ENCODE data around the gene LRRC39. TPM values are rescaled to one million over a fixed set of nuclear protein-coding genes. Genes with fewer than 3 reads are reported as not detected.

The LRRC39 gene
- total RNA-seq, 8 experiments from 2014 or later, result 0.81 to 3.9 (median 2.0) TPM

- Histone ChIP-seq H3K27ac (no peak overlapping the region), H3K4me1 (replicated peaks in 1 of 2) (no peaks in the 10 kb centered on the region), H3K4me3 (no peak overlapping the region)
- ATAC-seq (replicated peaks in 6 of 8), result peak in 2 of 8 experiments; percentile 38
- in situ Hi-C loops (cut with MboI; ENCODE audit: low pct_unique_long_range_greater_than_20kb in 2 of 9, low sequenced_read_pairs in 9 of 9, unreplicated experiment in 9 of 9), result loop anchor here in 1 of 9 experiments (25.0 kb wide), 1 partner anchor 101 kb away; no protein-coding TSS in a partner anchor
- WGBS, 10 experiments, result 7 to 100% (median 81%) methylated on average over 1 to 3 of the region's 3 CpGs
Observed at GRCh38 chr1:100187912-100188311, 9.9 kb upstream of the LRRC39 start.

DNA sequence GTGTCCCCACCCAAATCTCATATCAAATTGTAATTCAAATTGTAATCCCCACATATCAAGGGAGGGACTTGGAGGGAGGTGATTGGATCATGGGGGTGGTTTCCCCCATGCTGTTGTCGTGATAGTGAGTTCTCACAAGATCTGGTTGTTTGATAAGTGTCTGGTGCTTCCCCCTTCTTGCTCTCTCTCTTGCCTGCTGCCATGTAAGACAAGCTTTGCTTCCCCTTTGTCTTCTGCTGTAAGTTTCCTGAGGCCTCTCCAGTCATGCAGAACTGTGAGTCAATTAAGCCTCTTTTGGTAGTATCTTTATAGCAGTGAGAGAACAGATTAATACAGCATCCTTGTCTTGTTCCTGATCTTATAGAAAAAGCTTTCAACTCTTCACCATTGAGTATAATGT lies 6.5 kb upstream of the LRRC39 start:
- no peak for ATAC-seq (replicated peaks in 6 of 8)
- Histone ChIP-seq H3K27ac (no peak overlapping the region), H3K4me1 (replicated peaks in 1 of 2) (no peaks in the 10 kb centered on the region), H3K4me3 (no peak overlapping the region)
- 33 to 100% (median 75%) methylated on average over 1 of the region's 1 CpG; no CpG with 5 or more reads in 5 of the 10 experiments for WGBS, 10 experiments
- in situ Hi-C loops (cut with MboI; ENCODE audit: low pct_unique_long_range_greater_than_20kb in 2 of 9, low sequenced_read_pairs in 9 of 9, unreplicated experiment in 9 of 9), result loop anchor here in 1 of 9 experiments (25.0 kb wide), 1 partner anchor 97 kb away; no protein-coding TSS in a partner anchor

DNA sequence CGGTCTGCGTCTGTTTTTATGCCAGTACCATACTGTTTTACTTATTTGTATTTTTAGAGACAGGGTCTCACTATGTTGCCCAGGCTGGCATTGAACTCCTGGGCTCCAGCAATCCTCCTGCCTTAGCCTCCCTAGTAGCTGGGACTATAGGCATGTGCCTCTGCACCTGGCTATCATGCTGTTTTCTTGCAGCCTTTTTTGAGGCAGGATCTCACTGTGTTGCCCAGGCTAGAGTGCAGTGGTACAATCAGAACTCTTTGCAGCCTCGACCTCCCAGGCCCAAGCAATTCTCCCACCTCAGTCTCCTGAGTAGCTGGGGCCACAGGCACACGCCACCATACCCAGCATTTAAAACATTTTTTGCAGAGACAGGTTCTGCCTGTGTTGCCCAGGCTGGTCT lies 5.3 kb upstream of the LRRC39 start:
- no peak for ATAC-seq (replicated peaks in 6 of 8)
- in situ Hi-C loops (cut with MboI; ENCODE audit: low pct_unique_long_range_greater_than_20kb in 2 of 9, low sequenced_read_pairs in 9 of 9, unreplicated experiment in 9 of 9), result loop anchor here in 1 of 9 experiments (25.0 kb wide), 1 partner anchor 96 kb away; no protein-coding TSS in a partner anchor
- no peak overlapping the region for H3K27ac ChIP-seq
- peaks cover 0 to 1% of the 10 kb centered on the region in 2 donors for H3K4me1 ChIP-seq (replicated peaks in 1 of 2)
- H3K4me3 ChIP-seq, result no peak overlapping the region
- 80 to 100% (median 97%) methylated on average over 1 to 4 of the region's 4 CpGs; no CpG with 5 or more reads in 1 of the 10 experiments for WGBS, 10 experiments

DNA sequence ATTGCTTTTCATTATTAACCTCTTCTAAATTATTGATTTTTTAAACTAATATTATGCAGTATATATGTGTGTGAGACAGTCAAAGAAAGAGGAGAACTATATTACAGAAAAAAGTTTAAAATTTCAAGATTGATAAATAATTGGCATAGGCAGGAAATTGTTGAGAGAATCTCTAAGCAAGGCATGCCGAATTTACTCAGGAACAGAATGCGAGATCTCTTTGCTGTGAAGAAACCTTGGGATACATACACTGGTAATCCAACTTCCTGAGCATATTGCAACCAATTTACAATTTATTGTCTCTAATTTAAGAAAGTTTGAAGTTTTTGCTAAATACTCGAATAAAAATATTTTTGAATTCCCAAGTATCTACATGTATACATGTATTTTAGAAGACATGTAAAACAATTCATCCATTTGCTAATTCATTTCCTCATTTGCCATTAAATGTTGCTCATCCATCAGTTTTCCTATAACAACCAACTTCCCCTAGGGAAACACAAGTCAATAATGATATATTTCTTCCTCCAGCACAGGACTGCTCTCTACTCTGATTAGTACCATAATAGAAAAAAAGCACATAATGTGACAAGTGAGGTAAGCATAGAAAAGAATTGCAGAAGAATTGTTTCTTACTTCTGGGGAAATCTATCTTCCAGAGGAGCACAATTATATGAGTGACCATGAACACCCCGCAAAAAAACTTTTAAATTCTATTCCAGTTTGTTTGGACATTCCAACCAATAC lies 588 bp downstream of the LRRC39 start:
- 42 to 92% (median 87%) methylated on average over 2 to 4 of the region's 4 CpGs for WGBS, 10 experiments
- Histone ChIP-seq H3K4me1 (replicated peaks in 1 of 2) (peaks cover 7 to 8% of the 10 kb centered on the region in 2 donors), H3K4me3 (no peak overlapping the region), H3K27ac (no peak overlapping the region)
- peak in 4 of 8 experiments; percentile 21 to 83 (median 78) for ATAC-seq (replicated peaks in 6 of 8)
- in situ Hi-C loops (cut with MboI; ENCODE audit: low pct_unique_long_range_greater_than_20kb in 2 of 9, low sequenced_read_pairs in 9 of 9, unreplicated experiment in 9 of 9), result loop anchor here in 1 of 9 experiments (25.0 kb wide), 1 partner anchor 90 kb away; no protein-coding TSS in a partner anchor

DNA sequence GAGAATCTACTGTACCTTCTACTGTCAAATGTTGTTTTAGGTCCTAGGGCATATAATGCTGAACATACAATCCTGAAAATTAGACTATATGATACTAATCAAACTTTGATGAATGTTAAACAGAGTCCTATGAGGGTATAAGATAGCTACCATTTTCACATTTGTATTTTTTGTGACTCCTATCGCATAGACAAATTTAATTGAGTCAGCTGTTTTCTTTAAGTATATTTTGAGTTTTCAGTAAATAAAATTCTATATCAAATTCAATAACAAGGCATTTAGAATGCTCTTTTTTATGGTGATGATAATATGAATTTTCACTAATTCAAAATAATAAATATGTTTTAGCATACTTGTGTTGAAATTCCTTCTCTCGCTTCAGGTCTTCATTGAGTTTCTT lies 10.0 kb downstream of the LRRC39 start:
- 78 to 100% (median 95%) methylated on average over 1 to 2 of the region's 2 CpGs for WGBS, 10 experiments
- Histone ChIP-seq H3K27ac (no peak overlapping the region), H3K4me1 (replicated peaks in 1 of 2) (peaks cover 4 to 5% of the 10 kb centered on the region in 2 donors), H3K4me3 (no peak overlapping the region)
- in situ Hi-C loops (cut with MboI; ENCODE audit: low pct_unique_long_range_greater_than_20kb in 2 of 9, low sequenced_read_pairs in 9 of 9, unreplicated experiment in 9 of 9), result no loop called here
- ATAC-seq (replicated peaks in 6 of 8), result no peak

- ATAC-seq (replicated peaks in 6 of 8), result no peak
- H3K4me1 ChIP-seq (replicated peaks in 1 of 2), result peaks cover 4 to 5% of the 10 kb centered on the region in 2 donors
- 62 to 100% (median 92%) methylated on average over 1 to 5 of the region's 5 CpGs; no CpG with 5 or more reads in 2 of the 10 experiments for WGBS, 10 experiments
- in situ Hi-C loops (cut with MboI; ENCODE audit: low pct_unique_long_range_greater_than_20kb in 2 of 9, low sequenced_read_pairs in 9 of 9, unreplicated experiment in 9 of 9), result no loop called here
- no peak overlapping the region for H3K4me3 ChIP-seq
- no peak overlapping the region for H3K27ac ChIP-seq
Observed at GRCh38 chr1:100164702-100165101, 13.4 kb downstream of the LRRC39 start.

DNA sequence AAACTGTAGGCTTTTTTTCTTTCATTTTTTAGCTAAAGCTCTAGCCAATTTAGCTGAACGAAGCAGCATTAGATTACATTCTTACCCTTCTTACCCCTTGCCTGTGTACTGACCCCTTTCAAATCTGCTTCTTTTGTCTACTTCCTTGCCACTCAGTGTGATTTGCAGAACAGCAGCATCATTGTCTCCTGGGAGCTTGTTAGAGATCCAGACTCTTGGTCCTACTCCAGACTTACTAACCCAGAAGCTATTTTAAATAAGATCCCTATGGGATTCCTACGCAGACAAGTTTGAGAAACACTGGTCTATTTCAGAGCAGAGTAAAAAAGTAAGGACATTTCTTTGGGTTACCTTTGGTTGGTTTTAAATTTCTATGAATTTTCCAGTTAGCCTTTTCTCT lies 13.8 kb downstream of the LRRC39 start:
- in situ Hi-C loops (cut with MboI; ENCODE audit: low pct_unique_long_range_greater_than_20kb in 2 of 9, low sequenced_read_pairs in 9 of 9, unreplicated experiment in 9 of 9), result no loop called here
- peaks cover 4 to 5% of the 10 kb centered on the region in 2 donors for H3K4me1 ChIP-seq (replicated peaks in 1 of 2)
- peak in 4 of 8 experiments; percentile 29 to 71 (median 60) for ATAC-seq (replicated peaks in 6 of 8)
- WGBS, 10 experiments, result 17 to 78% (median 46%) methylated on average over 1 to 2 of the region's 2 CpGs; no CpG with 5 or more reads in 1 of the 10 experiments
- H3K27ac ChIP-seq, result no peak overlapping the region
- H3K4me3 ChIP-seq, result no peak overlapping the region

- no peak for ATAC-seq (replicated peaks in 6 of 8)
- H3K4me1 ChIP-seq (replicated peaks in 1 of 2), result peaks cover 4 to 5% of the 10 kb centered on the region in 2 donors
- H3K27ac ChIP-seq, result no peak overlapping the region
- in situ Hi-C loops (cut with MboI; ENCODE audit: low pct_unique_long_range_greater_than_20kb in 2 of 9, low sequenced_read_pairs in 9 of 9, unreplicated experiment in 9 of 9), result no loop called here
- no peak overlapping the region for H3K4me3 ChIP-seq
Observed at GRCh38 chr1:100162881-100163280, 15.2 kb downstream of the LRRC39 start.

DNA sequence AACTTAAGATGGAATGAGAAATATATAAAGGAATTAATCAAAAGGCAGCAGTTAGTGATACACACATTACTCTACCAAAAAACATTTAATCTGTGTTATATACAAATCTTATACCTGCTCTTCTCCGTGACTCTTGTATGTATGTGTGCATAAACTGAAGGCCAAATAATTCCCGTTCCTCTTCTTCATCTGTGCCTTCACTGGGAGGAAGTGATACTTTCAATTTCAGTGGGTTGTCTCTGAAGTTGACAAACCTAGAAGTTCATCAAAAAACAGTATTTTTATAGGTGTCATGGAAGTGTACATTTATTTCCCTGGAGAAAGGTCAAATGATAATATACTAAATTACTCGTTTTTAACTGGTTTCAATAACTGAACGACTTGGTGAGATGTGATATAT lies 25.8 kb downstream of the LRRC39 start:
- Histone ChIP-seq H3K4me3 (no peak overlapping the region), H3K27ac (no peak overlapping the region), H3K4me1 (replicated peaks in 1 of 2) (no peaks in the 10 kb centered on the region)
- in situ Hi-C loops (cut with MboI; ENCODE audit: low pct_unique_long_range_greater_than_20kb in 2 of 9, low sequenced_read_pairs in 9 of 9, unreplicated experiment in 9 of 9), result no loop called here
- no peak for ATAC-seq (replicated peaks in 6 of 8)
- 80 to 100% (median 93%) methylated on average over 1 to 4 of the region's 4 CpGs for WGBS, 10 experiments

DNA sequence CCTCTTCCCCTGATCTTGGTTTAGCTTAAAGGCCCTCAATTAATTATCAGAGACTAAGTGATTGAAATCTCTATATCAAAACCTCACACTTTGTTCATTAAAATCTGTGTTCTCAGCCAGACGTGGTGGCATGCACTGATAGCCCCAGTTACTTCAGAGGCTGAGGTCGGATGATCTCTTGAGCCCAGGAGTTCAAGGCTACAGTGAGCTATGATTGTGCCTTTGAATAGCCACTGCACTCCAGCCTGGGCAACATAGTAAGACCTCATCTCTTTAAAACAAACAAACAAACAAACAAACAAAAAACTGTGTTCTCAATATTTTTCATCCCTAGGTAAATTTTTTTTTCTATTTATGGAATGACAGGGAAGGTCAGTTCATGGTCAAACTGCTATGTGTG lies 26.4 kb downstream of the LRRC39 start:
- no peak overlapping the region for H3K4me3 ChIP-seq
- in situ Hi-C loops (cut with MboI; ENCODE audit: low pct_unique_long_range_greater_than_20kb in 2 of 9, low sequenced_read_pairs in 9 of 9, unreplicated experiment in 9 of 9), result no loop called here
- no peak overlapping the region for H3K27ac ChIP-seq
- ATAC-seq (replicated peaks in 6 of 8), result no peak
- 7 to 100% (median 76%) methylated on average over 1 to 2 of the region's 2 CpGs; no CpG with 5 or more reads in 3 of the 10 experiments for WGBS, 10 experiments
- H3K4me1 ChIP-seq (replicated peaks in 1 of 2), result no peaks in the 10 kb centered on the region

- Histone ChIP-seq H3K4me3 (no peak overlapping the region), H3K4me1 (replicated peaks in 1 of 2) (no peaks in the 10 kb centered on the region), H3K27ac (no peak overlapping the region)
- 0 to 100% (median 85%) methylated on average over 1 to 4 of the region's 4 CpGs for WGBS, 10 experiments
- in situ Hi-C loops (cut with MboI; ENCODE audit: low pct_unique_long_range_greater_than_20kb in 2 of 9, low sequenced_read_pairs in 9 of 9, unreplicated experiment in 9 of 9), result no loop called here
- no peak for ATAC-seq (replicated peaks in 6 of 8)
Observed at GRCh38 chr1:100147875-100148274, 30.2 kb downstream of the LRRC39 start.

GRCh38 chr1:100146958-100147357 lies 31.1 kb downstream of the LRRC39 start:
- no peak for ATAC-seq (replicated peaks in 6 of 8)
- H3K27ac ChIP-seq, result no peak overlapping the region
- in situ Hi-C loops (cut with MboI; ENCODE audit: low pct_unique_long_range_greater_than_20kb in 2 of 9, low sequenced_read_pairs in 9 of 9, unreplicated experiment in 9 of 9), result no loop called here
- 86 to 100% (median 94%) methylated on average over 1 of the region's 1 CpG; no CpG with 5 or more reads in 2 of the 10 experiments for WGBS, 10 experiments
- H3K4me1 ChIP-seq (replicated peaks in 1 of 2), result no peaks in the 10 kb centered on the region
- no peak overlapping the region for H3K4me3 ChIP-seq

GRCh38 chr1:100145116-100145515 lies 32.9 kb downstream of the LRRC39 start:
- 90 to 100% (median 96%) methylated on average over 2 to 3 of the region's 3 CpGs; no CpG with 5 or more reads in 1 of the 10 experiments for whole genome bisulfite sequencing, 10 experiments
- Histone ChIP-seq H3K27ac (no peak overlapping the region), H3K4me1 (replicated peaks in 1 of 2) (no peaks in the 10 kb centered on the region), H3K4me3 (no peak overlapping the region)
- in situ Hi-C loops (cut with MboI; ENCODE audit: low pct_unique_long_range_greater_than_20kb in 2 of 9, low sequenced_read_pairs in 9 of 9, unreplicated experiment in 9 of 9), result no loop called here
- no peak for ATAC-seq (replicated peaks in 6 of 8)
